HEK293T (cell line): Measurements from ENCODE around the gene FNDC3B.

Source experiments
- BHLHE40 ChIP-seq: fragments of 450-650 bp; IDR thresholded peaks from 2 replicates; pipeline ENCODE4 v1.6.1; 2016; ENCODE audit warnings: mild to moderate bottlenecking, moderate library complexity, borderline replicate concordance
- ELF4 ChIP-seq: fragments of 450-650 bp; IDR thresholded peaks from 2 replicates; pipeline ENCODE4 v1.6.1; 2017; ENCODE audit warnings: antibody characterized with exemption
- FOXM1 ChIP-seq: fragments of 450-650 bp; IDR thresholded peaks from 2 replicates; pipeline ENCODE4 v1.6.1; 2017; ENCODE audit warnings: mild to moderate bottlenecking, borderline replicate concordance
- SUZ12 ChIP-seq: fragments of 450-650 bp; IDR thresholded peaks from 2 replicates; pipeline ENCODE4 v1.6.1; 2016; ENCODE audit warnings: mild to moderate bottlenecking

- TF ChIP-seq SUZ12 (no peak), ELF4 (no peak), FOXM1 (no peak), BHLHE40 (no peak)
Measured at GRCh38 chr3:172197344-172197743, 158.0 kb downstream of the FNDC3B start.
